H1 (cell line): Measurements from ENCODE around the gene KCNMB2. TPM values are rescaled to one million over a fixed set of nuclear protein-coding genes. Genes with fewer than 3 reads are reported as not detected.

Source experiments
- ASH2L ChIP-seq: fragments of 200-600, 300-600 bp; sonication (generic); IDR thresholded peaks from one replicate; pipeline ENCODE4 v1.7.1; 2017; ENCODE audit warnings: low read length
- HDAC2 ChIP-seq, 2 experiments: fragments of 300-600 bp in 1 of 2; sonication (generic) in 1 of 2; IDR thresholded peaks; 2 replicates each; pipeline ENCODE4 v1.6.1; 2011 to 2012; ENCODE audit warnings: low read depth in 2 of 2, low read length in 2 of 2, mild to moderate bottlenecking in 2 of 2, moderate library complexity in 2 of 2, borderline replicate concordance in 1 of 2, inconsistent platforms in 1 of 2
- RAD21 ChIP-seq, 2 experiments: IDR thresholded peaks in 1 of 2; conservative IDR thresholded peaks in 1 of 2; 2 replicates each; pipeline ENCODE4 v1.6.1; 2011; ENCODE audit warnings: low read depth in 2 of 2, low read length in 2 of 2, improper control_type of control experiment in 1 of 2, inconsistent platforms in 1 of 2, mild to moderate bottlenecking in 1 of 2, moderate library complexity in 1 of 2
- USF2 ChIP-seq: IDR thresholded peaks from 2 replicates; pipeline ENCODE4 v1.6.1; 2011; ENCODE audit warnings: low read length, improper control_type of control experiment
- polyA plus RNA-seq, 7 experiments: library from polyadenylated mRNA; depleted of rRNA in 3 of 7; stranded (reverse) in 5 of 7; unstranded in 2 of 7; fragments of >200 nt in 5 of 7; fragments of 200-250 nt in 2 of 7; gene quantifications; 1 replicate in 5 of 7; 2 replicates in 1 of 7; 4 replicates in 1 of 7; pipeline versions ENCODE4 v1.2.1 to v1.2.3, GENCODE V29; 2011 to 2013; ENCODE audit warnings: missing spikeins in 2 of 7, mixed read lengths in 2 of 7
- total RNA-seq: library from RNA; stranded (reverse); fragmentation: NEBNext Ultra II Directional; extraction: Animal tissue kit (Norgen Biotek cat#: 25700); gene quantifications from 2 replicates; pipeline ENCODE4 v1.2.1, GENCODE V29; 2021
- TF ChIP-seq, protein P1 (sequence below): fragments of 300-600 bp; sonication (generic); IDR thresholded peaks from 2 replicates; pipeline ENCODE4 v1.7.1; 2012; ENCODE audit warnings: low read length, moderate library complexity, mild to moderate bottlenecking, inconsistent platforms; ENCODE audit not compliant: insufficient replicate concordance

The KCNMB2 gene
- total and polyA plus RNA-seq, 2 of the 8 experiments (the other 6 are each of a cell fraction or from before 2014, with no cell fraction given), result not detected

- TF ChIP-seq USF2, result no peak
- TF ChIP-seq HDAC2 (IDR thresholded peaks at IDR 0.05; ENCODE audit: borderline replicate concordance in 1 of 2, low read depth in 2 of 2, low read length in 2 of 2), result no peak
- TF ChIP-seq, protein P1, sequence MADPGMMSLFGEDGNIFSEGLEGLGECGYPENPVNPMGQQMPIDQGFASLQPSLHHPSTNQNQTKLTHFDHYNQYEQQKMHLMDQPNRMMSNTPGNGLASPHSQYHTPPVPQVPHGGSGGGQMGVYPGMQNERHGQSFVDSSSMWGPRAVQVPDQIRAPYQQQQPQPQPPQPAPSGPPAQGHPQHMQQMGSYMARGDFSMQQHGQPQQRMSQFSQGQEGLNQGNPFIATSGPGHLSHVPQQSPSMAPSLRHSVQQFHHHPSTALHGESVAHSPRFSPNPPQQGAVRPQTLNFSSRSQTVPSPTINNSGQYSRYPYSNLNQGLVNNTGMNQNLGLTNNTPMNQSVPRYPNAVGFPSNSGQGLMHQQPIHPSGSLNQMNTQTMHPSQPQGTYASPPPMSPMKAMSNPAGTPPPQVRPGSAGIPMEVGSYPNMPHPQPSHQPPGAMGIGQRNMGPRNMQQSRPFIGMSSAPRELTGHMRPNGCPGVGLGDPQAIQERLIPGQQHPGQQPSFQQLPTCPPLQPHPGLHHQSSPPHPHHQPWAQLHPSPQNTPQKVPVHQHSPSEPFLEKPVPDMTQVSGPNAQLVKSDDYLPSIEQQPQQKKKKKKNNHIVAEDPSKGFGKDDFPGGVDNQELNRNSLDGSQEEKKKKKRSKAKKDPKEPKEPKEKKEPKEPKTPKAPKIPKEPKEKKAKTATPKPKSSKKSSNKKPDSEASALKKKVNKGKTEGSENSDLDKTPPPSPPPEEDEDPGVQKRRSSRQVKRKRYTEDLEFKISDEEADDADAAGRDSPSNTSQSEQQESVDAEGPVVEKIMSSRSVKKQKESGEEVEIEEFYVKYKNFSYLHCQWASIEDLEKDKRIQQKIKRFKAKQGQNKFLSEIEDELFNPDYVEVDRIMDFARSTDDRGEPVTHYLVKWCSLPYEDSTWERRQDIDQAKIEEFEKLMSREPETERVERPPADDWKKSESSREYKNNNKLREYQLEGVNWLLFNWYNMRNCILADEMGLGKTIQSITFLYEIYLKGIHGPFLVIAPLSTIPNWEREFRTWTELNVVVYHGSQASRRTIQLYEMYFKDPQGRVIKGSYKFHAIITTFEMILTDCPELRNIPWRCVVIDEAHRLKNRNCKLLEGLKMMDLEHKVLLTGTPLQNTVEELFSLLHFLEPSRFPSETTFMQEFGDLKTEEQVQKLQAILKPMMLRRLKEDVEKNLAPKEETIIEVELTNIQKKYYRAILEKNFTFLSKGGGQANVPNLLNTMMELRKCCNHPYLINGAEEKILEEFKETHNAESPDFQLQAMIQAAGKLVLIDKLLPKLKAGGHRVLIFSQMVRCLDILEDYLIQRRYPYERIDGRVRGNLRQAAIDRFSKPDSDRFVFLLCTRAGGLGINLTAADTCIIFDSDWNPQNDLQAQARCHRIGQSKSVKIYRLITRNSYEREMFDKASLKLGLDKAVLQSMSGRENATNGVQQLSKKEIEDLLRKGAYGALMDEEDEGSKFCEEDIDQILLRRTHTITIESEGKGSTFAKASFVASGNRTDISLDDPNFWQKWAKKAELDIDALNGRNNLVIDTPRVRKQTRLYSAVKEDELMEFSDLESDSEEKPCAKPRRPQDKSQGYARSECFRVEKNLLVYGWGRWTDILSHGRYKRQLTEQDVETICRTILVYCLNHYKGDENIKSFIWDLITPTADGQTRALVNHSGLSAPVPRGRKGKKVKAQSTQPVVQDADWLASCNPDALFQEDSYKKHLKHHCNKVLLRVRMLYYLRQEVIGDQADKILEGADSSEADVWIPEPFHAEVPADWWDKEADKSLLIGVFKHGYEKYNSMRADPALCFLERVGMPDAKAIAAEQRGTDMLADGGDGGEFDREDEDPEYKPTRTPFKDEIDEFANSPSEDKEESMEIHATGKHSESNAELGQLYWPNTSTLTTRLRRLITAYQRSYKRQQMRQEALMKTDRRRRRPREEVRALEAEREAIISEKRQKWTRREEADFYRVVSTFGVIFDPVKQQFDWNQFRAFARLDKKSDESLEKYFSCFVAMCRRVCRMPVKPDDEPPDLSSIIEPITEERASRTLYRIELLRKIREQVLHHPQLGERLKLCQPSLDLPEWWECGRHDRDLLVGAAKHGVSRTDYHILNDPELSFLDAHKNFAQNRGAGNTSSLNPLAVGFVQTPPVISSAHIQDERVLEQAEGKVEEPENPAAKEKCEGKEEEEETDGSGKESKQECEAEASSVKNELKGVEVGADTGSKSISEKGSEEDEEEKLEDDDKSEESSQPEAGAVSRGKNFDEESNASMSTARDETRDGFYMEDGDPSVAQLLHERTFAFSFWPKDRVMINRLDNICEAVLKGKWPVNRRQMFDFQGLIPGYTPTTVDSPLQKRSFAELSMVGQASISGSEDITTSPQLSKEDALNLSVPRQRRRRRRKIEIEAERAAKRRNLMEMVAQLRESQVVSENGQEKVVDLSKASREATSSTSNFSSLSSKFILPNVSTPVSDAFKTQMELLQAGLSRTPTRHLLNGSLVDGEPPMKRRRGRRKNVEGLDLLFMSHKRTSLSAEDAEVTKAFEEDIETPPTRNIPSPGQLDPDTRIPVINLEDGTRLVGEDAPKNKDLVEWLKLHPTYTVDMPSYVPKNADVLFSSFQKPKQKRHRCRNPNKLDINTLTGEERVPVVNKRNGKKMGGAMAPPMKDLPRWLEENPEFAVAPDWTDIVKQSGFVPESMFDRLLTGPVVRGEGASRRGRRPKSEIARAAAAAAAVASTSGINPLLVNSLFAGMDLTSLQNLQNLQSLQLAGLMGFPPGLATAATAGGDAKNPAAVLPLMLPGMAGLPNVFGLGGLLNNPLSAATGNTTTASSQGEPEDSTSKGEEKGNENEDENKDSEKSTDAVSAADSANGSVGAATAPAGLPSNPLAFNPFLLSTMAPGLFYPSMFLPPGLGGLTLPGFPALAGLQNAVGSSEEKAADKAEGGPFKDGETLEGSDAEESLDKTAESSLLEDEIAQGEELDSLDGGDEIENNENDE, result no peak
- TF ChIP-seq RAD21 (IDR thresholded peaks at IDR 0.05 in 1 of 2, conservative IDR thresholded peaks at IDR 0.05 in 1 of 2; ENCODE audit: low read depth in 2 of 2, low read length in 2 of 2), result no peak
- TF ChIP-seq ASH2L, result no peak
These were observed 242.4 kb downstream of the KCNMB2 start (continued) for GRCh38 chr3:178778589-178778988.
